Activated T-cell treated with anti-CD3 and anti-CD28 coated beads for 1 hour (primary cell): ENCODE data around the gene VPS29.
"Not testable (repeated sequence)": the region's sequence is repeated elsewhere in the genome, so short reads cannot be mapped to it uniquely, and the experiment has no call there.

Source experiments
- DNase-seq: peaks from one replicate; pipeline ENCODE4 v3.0.0-alpha.2; 2020; ENCODE audit warnings: low read depth

Gene VPS29

GRCh38 chr12:110520876-110521712 is 19.2 kb upstream of the VPS29 start:
- not testable (repeated sequence) for DNase-seq

DNA sequence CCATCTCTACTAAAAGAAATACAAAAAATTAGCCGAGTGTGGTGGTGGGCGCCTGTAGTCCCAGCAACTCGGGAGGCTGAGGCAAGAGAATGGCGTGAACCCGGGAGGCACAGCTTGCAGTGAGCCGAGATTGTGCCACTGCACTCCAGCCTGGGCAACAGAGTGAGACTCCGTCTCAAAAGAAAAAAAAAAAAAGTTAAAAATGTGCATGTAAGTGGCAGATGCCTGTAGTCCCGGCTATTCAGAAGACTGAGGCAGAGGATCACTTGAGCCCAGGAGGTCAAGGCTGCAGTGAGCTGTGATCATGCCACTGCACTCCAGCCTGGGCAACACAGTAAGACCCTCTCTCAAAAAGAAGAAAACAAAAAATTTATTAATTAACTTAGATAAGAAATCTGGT is 16.1 kb upstream of the VPS29 start:
- DNase-seq = not testable (repeated sequence)

- DNase-seq = no peak
Observed at GRCh38 chr12:110516995-110517394, 15.1 kb upstream of the VPS29 start.

DNA sequence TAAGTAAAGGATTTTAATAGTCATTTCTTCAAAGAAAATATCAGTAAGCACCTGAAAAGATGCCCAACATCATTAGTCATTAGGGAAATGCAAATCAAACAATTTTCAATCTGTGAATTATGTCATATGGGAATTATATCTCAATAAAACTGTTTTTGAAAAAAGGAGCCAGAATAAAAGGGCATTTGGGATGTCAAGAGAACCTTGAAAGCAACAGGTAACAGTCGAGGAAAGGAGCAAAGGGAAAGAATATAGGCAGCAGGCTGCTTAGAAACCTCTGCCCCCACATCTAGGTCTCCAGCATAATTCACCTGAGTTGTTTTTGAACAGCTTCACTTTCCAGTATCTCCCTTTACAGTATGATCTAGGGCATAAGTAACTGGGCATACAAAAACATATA is 12.5 kb upstream of the VPS29 start:
- DNase-seq = no peak

DNA sequence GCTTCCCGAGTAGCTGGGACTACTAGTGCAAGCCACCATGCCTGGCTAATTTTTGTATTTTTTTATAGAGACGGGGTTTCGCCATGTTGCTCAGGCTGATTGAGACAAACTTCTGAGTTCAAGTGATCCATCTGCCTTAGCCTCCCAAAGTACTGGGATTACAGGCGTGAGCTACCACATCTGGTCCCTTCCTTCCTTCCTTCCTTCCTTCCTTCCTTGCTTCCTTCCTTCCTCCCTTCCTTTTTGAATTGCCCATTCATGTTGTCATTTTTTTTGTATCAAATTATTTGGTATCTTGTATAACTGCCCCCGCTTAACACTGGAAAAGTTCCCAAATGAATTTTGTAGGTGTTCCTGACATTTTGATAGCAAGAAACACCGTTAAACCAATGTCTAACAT is 11.9 kb upstream of the VPS29 start:
- no peak for DNase-seq

DNA sequence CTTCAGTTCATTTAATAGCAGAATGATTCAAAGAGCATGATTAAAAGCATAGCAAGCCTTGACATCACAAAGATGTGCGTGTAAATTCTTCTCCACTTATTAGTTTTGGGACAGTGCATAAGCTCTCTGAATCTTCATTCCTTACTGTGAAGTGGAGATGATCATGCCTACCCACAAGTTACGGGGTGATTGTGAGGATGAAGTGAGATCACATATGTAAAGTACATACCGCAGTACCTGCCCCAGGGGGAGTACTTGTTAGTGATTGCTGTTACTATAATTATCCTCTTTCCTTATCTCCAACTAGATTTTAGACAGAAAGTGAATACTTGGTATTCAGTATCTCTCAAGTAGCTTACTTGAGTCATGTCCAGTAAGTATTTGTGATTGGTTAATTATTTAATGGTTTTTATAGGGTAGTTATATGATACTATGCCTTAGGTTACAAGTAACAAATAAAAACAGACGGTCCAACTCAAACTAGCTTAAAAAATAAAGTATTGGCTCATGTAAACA is 6.2 kb upstream of the VPS29 start:
- DNase-seq = no peak

DNA sequence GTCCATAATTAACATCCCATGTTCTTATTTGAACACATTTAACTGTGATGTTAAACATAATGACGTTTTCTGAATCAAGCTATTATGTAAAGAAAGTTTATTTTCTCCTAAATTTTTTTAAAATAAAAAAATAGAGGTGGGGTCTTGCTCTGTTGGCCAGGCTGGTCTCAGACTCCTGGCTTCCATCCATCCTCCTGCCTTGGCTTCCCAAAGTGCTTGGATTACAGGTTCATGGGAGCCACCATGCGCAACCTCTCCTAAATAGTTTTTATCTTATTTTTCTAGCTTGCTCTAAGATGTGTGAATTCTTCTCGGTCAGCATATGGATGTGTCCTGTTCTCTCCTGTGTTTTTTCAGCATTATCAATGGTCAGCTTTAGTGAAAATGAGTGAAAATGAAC is 3.4 kb upstream of the VPS29 start:
- DNase-seq = no peak

DNA sequence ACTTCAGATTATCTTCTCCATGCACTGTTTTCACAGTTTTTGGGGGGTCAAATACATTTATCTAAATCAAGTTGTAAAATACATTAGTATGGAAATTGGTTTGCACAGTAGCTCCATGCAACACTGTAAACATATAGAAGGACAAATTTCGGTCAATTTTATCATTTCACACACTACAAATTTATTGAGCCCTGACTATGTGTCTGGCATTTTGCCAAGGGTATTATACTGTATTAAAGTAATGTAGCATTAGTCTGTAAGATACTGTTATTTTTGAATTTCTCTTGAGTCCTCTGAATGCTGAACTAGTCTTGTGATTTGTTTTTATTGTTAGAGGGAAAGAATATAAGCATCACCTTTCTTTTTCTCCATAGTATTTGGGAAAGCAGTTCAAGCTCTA is 1.5 kb upstream of the VPS29 start:
- DNase-seq = no peak

DNA sequence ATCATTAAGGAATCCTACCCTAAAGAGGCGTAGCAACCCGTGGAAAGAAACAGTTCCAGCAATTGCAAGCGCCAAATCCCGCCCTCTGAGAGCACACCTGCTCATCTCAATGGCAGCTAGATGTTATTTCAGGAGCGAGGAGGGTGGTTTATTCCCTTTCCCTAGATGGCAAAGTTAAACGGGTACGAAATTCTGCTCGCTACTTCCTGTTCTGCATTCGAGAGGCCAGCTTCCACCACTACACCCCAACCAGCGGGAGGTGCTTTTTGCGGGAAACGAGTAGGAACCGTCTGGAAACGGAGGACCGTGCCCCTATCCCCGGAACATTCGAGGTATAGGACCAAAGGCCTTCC is 536 bp downstream of the VPS29 start:
- DNase-seq = peak; percentile 22

- DNase-seq = no peak
Observed at GRCh38 chr12:110498984-110499706, 2.8 kb downstream of the VPS29 start.

- no peak for DNase-seq
Observed at GRCh38 chr12:110475426-110475825, 26.5 kb downstream of the VPS29 start.

DNA sequence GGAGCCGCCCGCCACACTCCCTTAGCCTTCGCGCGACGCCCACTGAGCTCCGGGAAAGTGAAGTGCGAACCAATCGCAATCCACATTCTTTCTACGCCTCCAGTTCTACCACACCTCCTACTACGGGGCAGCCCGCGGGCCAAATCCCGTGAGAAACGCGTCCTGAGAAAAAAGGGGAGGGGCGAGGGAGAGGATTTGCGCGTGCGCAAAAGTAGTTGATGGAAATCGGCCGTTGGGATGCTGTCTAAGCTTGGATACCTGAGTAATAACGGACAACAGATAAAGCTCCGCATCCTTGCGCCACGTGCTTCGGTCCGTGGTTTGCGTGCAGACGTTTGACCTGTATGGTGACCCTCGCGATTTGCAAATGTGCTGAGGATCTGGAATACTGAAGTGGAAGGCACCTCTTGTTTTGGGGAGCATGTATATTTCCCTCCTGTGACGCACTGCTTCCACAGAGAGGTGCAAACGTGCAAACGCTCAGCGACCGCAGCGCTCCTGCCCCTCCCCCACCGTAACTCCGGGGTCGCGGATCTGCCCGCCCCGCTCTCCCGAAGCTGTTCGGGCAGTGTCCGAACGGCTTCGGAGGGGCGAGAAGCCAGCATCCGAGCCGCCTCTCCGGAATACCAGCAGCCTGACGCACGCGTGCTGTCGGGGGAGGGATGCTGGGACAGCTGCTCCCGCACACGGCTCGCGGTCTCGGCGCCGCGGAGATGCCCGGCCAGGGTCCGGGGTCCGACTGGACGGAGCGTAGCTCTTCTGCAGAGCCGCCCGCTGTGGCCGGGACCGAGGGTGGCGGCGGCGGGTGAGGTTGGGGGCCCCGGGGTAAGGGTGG is 33.5 kb downstream of the VPS29 start, which contains the start of the genes FAM216A and GPN3:
FAM216A (plus strand) TSS at position 632 of the 835 bp plus-strand sequence; CDS start at position 663, 31 bp downstream.
GPN3 (minus strand) TSS at position 44 of the 835 bp plus-strand sequence. CDS start 54 bp downstream, outside the sequence.
- peak; percentile 93 for DNase-seq

- no peak for DNase-seq
Observed at GRCh38 chr12:110467847-110468213, 34.1 kb downstream of the VPS29 start.

- DNase-seq = no peak
Observed at GRCh38 chr12:110466791-110467190, 35.1 kb downstream of the VPS29 start.

GRCh38 chr12:110465765-110466164 is 36.1 kb downstream of the VPS29 start:
- DNase-seq = not testable (repeated sequence)

DNA sequence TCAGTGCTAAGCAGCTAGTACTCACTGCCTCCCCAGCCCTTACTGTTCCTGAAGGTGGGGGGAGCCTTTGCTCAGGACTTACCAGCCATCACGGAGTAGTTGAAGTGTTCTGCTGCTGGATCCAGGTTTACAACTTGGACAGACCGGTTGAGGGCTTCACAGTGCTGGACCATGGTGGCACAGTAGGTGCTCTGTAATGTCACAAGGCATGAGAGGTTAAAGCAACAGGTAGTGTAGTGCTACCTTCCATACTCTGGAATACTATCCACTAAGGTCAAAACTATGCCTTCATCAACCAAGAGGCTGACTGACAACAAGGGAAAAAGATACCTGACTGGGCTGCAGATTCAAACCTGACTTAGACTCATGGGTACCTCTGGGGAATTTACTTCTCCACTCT is 36.9 kb downstream of the VPS29 start:
- DNase-seq = no peak

- DNase-seq = not testable (repeated sequence)
Observed at GRCh38 chr12:110461189-110461588, 40.7 kb downstream of the VPS29 start.

GRCh38 chr12:110458756-110459155 is 43.2 kb downstream of the VPS29 start:
- DNase-seq = no peak

GRCh38 chr12:110453569-110454296 is 48.2 kb downstream of the VPS29 start:
- DNase-seq = no peak

GRCh38 chr12:110451263-110451662 is 50.6 kb downstream of the VPS29 start:
- no peak for DNase-seq

DNA sequence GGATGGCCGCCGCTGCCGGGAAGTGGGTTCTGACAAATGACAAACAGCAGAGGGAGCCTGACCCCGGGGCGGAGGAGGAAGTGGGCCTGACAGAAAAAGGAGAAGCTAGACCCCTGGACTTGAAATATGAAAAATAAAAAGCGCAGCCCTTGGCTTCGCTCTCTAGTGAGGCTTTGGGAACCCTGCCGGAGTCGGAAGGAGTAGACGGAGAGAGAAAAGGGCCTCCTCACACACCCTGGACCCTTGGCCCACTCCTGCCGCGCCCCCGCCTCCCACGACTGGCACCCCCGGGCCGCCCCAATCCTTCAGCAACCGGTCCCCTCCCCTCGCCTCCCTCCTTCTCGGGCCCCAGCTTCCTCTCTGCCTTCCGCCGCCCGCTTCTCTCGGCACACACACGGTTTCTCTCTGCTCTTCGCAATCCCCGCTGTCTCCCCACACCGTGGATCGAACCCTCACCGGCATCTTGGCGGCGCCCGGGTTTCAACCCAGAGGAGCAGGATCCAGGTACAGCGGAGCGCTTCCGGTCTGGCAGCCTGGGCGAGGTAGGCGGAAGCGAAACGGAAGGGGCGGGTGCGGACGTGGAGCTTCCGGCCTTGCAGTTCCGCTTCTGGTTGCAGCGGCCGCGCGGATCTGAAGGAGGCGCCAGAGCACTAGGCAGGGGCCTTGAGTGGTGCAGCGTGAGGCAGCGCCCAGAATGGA is 52.0 kb downstream of the VPS29 start, which contains the start of gene ARPC3:
ARPC3 (minus strand) TSS at position 539 of the 699 bp plus-strand sequence; CDS start at position 462, 77 bp downstream.
- peak; percentile 90 for DNase-seq
